DND-41 (cell line): ENCODE results near the gene ZBTB12.

Experiments
- ATAC-seq: fragments of 200-7000 bp; cut with Tn5 transposase; 3 replicates; pipeline ENCODE4 v1.9.1; 2021; ENCODE audit warnings: low read depth; ENCODE audit not compliant: insufficient read depth
- DNase-seq: peaks from one replicate; pipeline ENCODE4 v3.0.0-alpha.2; 2020
- H2AFZ ChIP-seq: 2 replicates; pipeline ENCODE4 v1.6.0; 2012; ENCODE audit warnings: low read depth, low read length
- H3K27ac ChIP-seq: 2 replicates; pipeline ENCODE4 v1.5.1; 2012; ENCODE audit warnings: low read length, inconsistent platforms
- H3K27me3 ChIP-seq: fragments of 200-600 bp; sonication (generic); 2 replicates; pipeline ENCODE4 v1.6.0; 2012; ENCODE audit warnings: low read length, mild to moderate bottlenecking, inconsistent platforms; ENCODE audit not compliant: insufficient read depth, poor library complexity
- H3K36me3 ChIP-seq: 2 replicates; pipeline ENCODE4 v1.5.1; 2012; ENCODE audit warnings: low read length, inconsistent platforms; ENCODE audit not compliant: insufficient read depth
- H3K4me1 ChIP-seq: 2 replicates; pipeline ENCODE4 v1.5.1; 2012; ENCODE audit warnings: mild to moderate bottlenecking, low read length; ENCODE audit not compliant: insufficient read depth
- H3K4me2 ChIP-seq: 2 replicates; pipeline ENCODE4 v1.6.0; 2012; ENCODE audit warnings: mild to moderate bottlenecking, moderate library complexity, low read length, inconsistent platforms; ENCODE audit not compliant: insufficient read depth
- H3K4me3 ChIP-seq, 2 experiments: fragments of 200-600 bp in 1 of 2; shearing (Covaris generic) in 1 of 2; 2 replicates each; pipeline ENCODE4 v1.5.1; 2012 to 2016; ENCODE audit warnings: inconsistent platforms in 2 of 2, low read length in 2 of 2, mild to moderate bottlenecking in 2 of 2, low read depth in 1 of 2, moderate library complexity in 1 of 2
- H3K79me2 ChIP-seq: 2 replicates; pipeline ENCODE4 v1.6.0; 2012; ENCODE audit warnings: low read length, inconsistent platforms; ENCODE audit not compliant: insufficient read depth
- H3K9ac ChIP-seq: 2 replicates; pipeline ENCODE4 v1.6.0; 2012; ENCODE audit warnings: low read depth, mild to moderate bottlenecking, inconsistent platforms, low read length, moderate library complexity
- H3K9me3 ChIP-seq: 2 replicates; pipeline ENCODE4 v1.5.1; 2012; ENCODE audit warnings: low read length, moderate library complexity, mild to moderate bottlenecking, inconsistent platforms; ENCODE audit not compliant: insufficient read depth, severe bottlenecking
- H4K20me1 ChIP-seq: 2 replicates; pipeline ENCODE4 v1.6.0; 2012; ENCODE audit warnings: low read length; ENCODE audit not compliant: insufficient read depth
- EZH2 ChIP-seq: IDR thresholded peaks from 3 replicates; pipeline ENCODE4 v1.6.1; 2012; ENCODE audit warnings: borderline replicate concordance, low read depth, mild to moderate bottlenecking, moderate library complexity, low read length, inconsistent platforms; ENCODE audit not compliant: severe bottlenecking
- TF ChIP-seq, protein P1 (sequence below): IDR thresholded peaks from 2 replicates; pipeline ENCODE4 v1.5.1; 2012; ENCODE audit warnings: borderline replicate concordance, low read length, moderate library complexity, mild to moderate bottlenecking; ENCODE audit not compliant: poor library complexity, severe bottlenecking; ENCODE audit errors: extremely low read depth

ZBTB12 gene

DNA sequence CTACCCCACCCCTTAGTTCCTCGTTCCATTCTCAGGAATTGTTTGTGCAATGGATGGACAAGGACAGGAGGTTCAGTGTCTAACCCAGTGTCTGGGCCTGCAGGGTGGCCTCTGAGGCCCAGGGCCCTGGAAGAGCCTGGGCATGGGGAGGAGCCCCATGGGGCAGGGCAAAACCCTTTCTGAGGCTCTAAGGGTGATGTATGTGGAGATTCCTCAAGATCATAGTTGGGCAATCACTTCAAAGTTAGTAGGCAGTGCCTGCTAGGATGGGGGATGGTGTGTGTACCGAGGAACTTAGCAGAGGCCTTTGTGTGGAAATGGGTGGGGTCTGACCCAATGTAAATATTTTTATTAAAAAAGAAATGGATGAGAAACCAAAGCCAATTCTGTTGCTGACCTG lies 18.9 kb upstream of the ZBTB12 start:
- H2AFZ ChIP-seq, result no peak overlapping the region
- ATAC-seq (no peak), DNase-seq (no peak)
- no peaks in the 10 kb centered on the region for H3K79me2 ChIP-seq
- H3K9ac ChIP-seq, result no peak overlapping the region
- no peak for TF ChIP-seq EZH2
- TF ChIP-seq, protein P1, sequence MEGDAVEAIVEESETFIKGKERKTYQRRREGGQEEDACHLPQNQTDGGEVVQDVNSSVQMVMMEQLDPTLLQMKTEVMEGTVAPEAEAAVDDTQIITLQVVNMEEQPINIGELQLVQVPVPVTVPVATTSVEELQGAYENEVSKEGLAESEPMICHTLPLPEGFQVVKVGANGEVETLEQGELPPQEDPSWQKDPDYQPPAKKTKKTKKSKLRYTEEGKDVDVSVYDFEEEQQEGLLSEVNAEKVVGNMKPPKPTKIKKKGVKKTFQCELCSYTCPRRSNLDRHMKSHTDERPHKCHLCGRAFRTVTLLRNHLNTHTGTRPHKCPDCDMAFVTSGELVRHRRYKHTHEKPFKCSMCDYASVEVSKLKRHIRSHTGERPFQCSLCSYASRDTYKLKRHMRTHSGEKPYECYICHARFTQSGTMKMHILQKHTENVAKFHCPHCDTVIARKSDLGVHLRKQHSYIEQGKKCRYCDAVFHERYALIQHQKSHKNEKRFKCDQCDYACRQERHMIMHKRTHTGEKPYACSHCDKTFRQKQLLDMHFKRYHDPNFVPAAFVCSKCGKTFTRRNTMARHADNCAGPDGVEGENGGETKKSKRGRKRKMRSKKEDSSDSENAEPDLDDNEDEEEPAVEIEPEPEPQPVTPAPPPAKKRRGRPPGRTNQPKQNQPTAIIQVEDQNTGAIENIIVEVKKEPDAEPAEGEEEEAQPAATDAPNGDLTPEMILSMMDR, result no peak
- H3K27me3 ChIP-seq, result peaks cover under 1% of the 10 kb centered on the region
- H3K4me2 ChIP-seq, result no peak overlapping the region
- no peak overlapping the region for H3K27ac ChIP-seq
- H4K20me1 ChIP-seq, result no peaks in the 10 kb centered on the region
- no peaks in the 10 kb centered on the region for H3K4me1 ChIP-seq
- no peak overlapping the region for H3K4me3 ChIP-seq
- H3K9me3 ChIP-seq, result no peaks in the 10 kb centered on the region
- H3K36me3 ChIP-seq, result no peaks in the 10 kb centered on the region

DNA sequence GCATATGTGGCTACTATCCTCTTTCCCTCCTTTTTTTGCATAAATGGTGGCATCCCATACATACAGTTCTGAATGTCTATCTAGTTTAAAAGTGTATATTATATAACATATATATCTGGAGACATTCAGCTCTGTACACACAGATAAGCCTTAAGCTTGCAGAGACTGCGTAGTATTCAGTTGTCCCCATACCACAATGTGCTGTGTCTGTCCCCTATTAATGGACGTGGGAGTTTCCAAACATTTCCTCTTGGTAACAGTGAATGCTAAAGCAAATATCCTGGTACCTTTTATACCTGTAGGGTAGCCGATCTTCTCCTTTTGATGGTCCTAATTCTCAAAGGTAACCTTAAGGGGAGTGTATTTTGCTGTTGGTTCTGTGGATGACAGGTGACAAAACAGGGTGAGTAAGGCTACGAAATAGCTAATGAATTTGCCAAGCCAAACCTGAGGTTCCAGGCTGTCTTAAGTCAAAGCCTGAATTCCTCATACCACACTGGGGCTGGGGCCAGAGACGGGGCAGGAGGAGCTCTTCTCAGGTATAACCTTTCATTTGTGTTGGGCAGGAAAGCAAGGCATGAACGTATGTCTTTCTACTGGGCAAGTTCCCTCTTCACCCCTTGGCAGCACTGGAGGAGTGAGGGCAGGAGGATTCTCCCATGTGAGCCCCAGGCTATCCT lies 17.9 kb upstream of the ZBTB12 start:
- Histone ChIP-seq H3K9ac (no peak overlapping the region), H3K4me2 (no peak overlapping the region), H3K9me3 (no peaks in the 10 kb centered on the region), H3K27ac (no peak overlapping the region), H3K4me3 (no peak overlapping the region), H4K20me1 (no peaks in the 10 kb centered on the region), H3K36me3 (no peaks in the 10 kb centered on the region), H3K79me2 (no peaks in the 10 kb centered on the region), H3K27me3 (no peaks in the 10 kb centered on the region), H2AFZ (no peak overlapping the region), H3K4me1 (no peaks in the 10 kb centered on the region)
- TF ChIP-seq, protein P1, result no peak
- no peak for TF ChIP-seq EZH2
- no peak for ATAC-seq
- no peak for DNase-seq

DNA sequence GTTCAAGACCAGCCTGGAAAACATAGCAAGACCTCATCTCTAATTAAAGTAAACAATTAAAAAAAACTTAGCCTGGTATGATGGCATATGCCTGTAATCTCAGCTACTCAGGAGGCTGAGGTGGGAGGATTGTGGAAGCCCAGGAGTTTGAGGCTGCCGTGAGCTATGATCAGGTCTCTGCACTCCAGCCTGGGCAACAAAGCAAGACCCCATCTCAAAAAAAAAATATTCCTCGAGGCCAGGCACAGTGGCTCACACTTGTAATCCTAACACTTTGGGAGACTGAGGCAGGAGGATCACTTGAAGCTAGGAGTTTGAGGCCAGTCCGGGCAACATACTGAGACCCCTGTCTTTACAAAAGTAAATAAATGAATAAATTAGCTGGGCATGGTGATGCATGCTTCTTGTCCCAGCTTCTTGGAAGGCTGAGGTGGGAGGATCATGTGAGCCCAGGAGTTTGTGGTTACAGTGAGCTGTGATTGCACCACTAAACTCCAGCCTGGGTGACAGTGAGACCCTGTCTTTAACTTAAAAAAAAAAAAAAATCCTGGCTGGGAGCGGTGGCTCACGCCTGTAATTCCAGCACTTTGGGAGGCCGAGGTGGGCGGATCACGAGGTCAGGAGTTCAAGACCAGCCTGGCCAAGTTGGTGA lies 16.3 kb upstream of the ZBTB12 start:
- H3K79me2 ChIP-seq, result no peaks in the 10 kb centered on the region
- no peak overlapping the region for H3K9ac ChIP-seq
- no peak overlapping the region for H3K4me3 ChIP-seq
- no peak; the same call in 2 of the 3 replicates for ATAC-seq
- TF ChIP-seq EZH2, result no peak
- TF ChIP-seq, protein P1, result no peak
- H4K20me1 ChIP-seq, result no peaks in the 10 kb centered on the region
- no peak for DNase-seq
- H3K9me3 ChIP-seq, result no peaks in the 10 kb centered on the region
- no peak overlapping the region for H3K4me2 ChIP-seq
- H2AFZ ChIP-seq, result no peak overlapping the region
- H3K27me3 ChIP-seq, result no peaks in the 10 kb centered on the region
- H3K4me1 ChIP-seq, result no peaks in the 10 kb centered on the region
- H3K27ac ChIP-seq, result no peak overlapping the region
- H3K36me3 ChIP-seq, result no peaks in the 10 kb centered on the region
